Measurements from ENCODE around the gene C13orf42.

Gene C13orf42

GRCh38 chr13:51070005-51070649 lies 40.9 kb downstream of the C13orf42 start:
- Histone ChIP-seq H3K27me3 (ENCODE audit: control insufficient read depth in 1 of 2, insufficient read depth in 1 of 2, low read length in 2 of 2) (peaks cover 9 to 22% of the 10 kb centered on the region in 2 experiments), H3K4ac (ENCODE audit: low read depth in 1 of 2, low read length in 2 of 2) (no peak overlapping the region), H3K9ac (ENCODE audit: low read length) (peak overlapping the region; percentile 48), H3K23ac (ENCODE audit: low read length in 2 of 2) (no peak overlapping the region), H2BK5ac (ENCODE audit: low read depth, low read length, poor library complexity, severe bottlenecking) (no peak overlapping the region), H3K4me3 (ENCODE audit: insufficient read depth in 1 of 2, low read depth in 1 of 2, low read length in 2 of 2) (no peak overlapping the region), H3K79me1 (replicated peaks; ENCODE audit: low read length, poor library complexity, severe bottlenecking) (no peaks in the 10 kb centered on the region), H3K36me3 (ENCODE audit: control insufficient read depth in 1 of 2, insufficient read depth in 2 of 2, low read depth in 1 of 2, low read length in 2 of 2) (no peaks in the 10 kb centered on the region), H3K18ac (ENCODE audit: low read depth in 1 of 2, low read length in 2 of 2) (no peak overlapping the region), H4K91ac (ENCODE audit: low read length) (no peak overlapping the region), H2BK15ac (ENCODE audit: low read depth, poor library complexity, severe bottlenecking) (no peak overlapping the region), H3K4me2 (ENCODE audit: low read length, poor library complexity, severe bottlenecking) (no peak overlapping the region), H2AK5ac (ENCODE audit: low read length, severe bottlenecking) (no peak overlapping the region), H3K14ac (ENCODE audit: low read length in 2 of 2) (no peak overlapping the region), H2AFZ (ENCODE audit: low read depth, low read length) (no peak overlapping the region), H2BK12ac (ENCODE audit: low read length in 2 of 2) (no peak overlapping the region), H3K4me1 (ENCODE audit: control insufficient read depth, insufficient read depth, low read depth, low read length) (peaks cover 4% of the 10 kb centered on the region), H3K9me3 (ENCODE audit: control insufficient read depth, low read length) (no peaks in the 10 kb centered on the region), H4K8ac (ENCODE audit: low read length) (no peak overlapping the region), H3K27ac (ENCODE audit: low read length, poor library complexity, severe bottlenecking) (no peak overlapping the region), H2BK120ac (ENCODE audit: low read depth, low read length) (no peak overlapping the region)
- peak; percentile 74 for DNase-seq
- WGBS = 9% methylated on average over 9 of the region's 11 CpGs

DNA sequence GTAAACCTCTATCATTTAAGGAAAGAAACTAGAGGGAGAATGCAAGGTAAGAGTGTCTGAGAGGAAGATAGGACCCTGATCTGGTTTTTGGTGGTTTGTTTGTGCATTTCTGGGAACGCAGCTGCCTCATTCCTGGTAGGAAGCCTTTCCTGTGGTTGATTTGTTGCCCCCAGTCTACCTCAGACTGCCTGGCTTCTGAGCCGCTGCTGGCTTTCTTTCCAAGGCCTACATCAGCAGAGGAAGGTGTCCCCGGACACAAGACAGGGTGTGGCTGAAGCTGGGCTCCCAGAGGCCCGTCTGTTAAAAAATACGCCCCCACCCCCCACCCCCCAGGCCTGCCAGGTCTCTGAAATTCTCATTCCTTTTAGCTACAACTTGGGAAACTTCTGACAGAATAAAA lies 42.6 kb downstream of the C13orf42 start:
- H3K36me3 ChIP-seq (ENCODE audit: control insufficient read depth in 1 of 2, insufficient read depth in 2 of 2, low read depth in 1 of 2, low read length in 2 of 2) = no peaks in the 10 kb centered on the region
- no peak overlapping the region for H3K23ac ChIP-seq (ENCODE audit: low read length in 2 of 2)
- no peak overlapping the region for H3K9ac ChIP-seq (ENCODE audit: low read length)
- no peak overlapping the region for H3K4me3 ChIP-seq (ENCODE audit: insufficient read depth in 1 of 2, low read depth in 1 of 2, low read length in 2 of 2)
- no peak overlapping the region for H2AFZ ChIP-seq (ENCODE audit: low read depth, low read length)
- H4K91ac ChIP-seq (ENCODE audit: low read length) = no peak overlapping the region
- no peaks in the 10 kb centered on the region for H3K9me3 ChIP-seq (ENCODE audit: control insufficient read depth, low read length)
- no peak overlapping the region for H3K27ac ChIP-seq (ENCODE audit: low read length, poor library complexity, severe bottlenecking)
- H2BK12ac ChIP-seq (ENCODE audit: low read length in 2 of 2) = no peak overlapping the region
- no peak overlapping the region for H3K4me2 ChIP-seq (ENCODE audit: low read length, poor library complexity, severe bottlenecking)
- H4K8ac ChIP-seq (ENCODE audit: low read length) = no peak overlapping the region
- H2AK5ac ChIP-seq (ENCODE audit: low read length, severe bottlenecking) = no peak overlapping the region
- H3K4ac ChIP-seq (ENCODE audit: low read depth in 1 of 2, low read length in 2 of 2) = no peak overlapping the region
- H2BK5ac ChIP-seq (ENCODE audit: low read depth, low read length, poor library complexity, severe bottlenecking) = no peak overlapping the region
- H3K14ac ChIP-seq (ENCODE audit: low read length in 2 of 2) = no peak overlapping the region
- H2BK120ac ChIP-seq (ENCODE audit: low read depth, low read length) = no peak overlapping the region
- no peak for DNase-seq
- no peak overlapping the region for H3K18ac ChIP-seq (ENCODE audit: low read depth in 1 of 2, low read length in 2 of 2)
- no peaks in the 10 kb centered on the region for H3K79me1 ChIP-seq (replicated peaks; ENCODE audit: low read length, poor library complexity, severe bottlenecking)
- H3K4me1 ChIP-seq (ENCODE audit: control insufficient read depth, insufficient read depth, low read depth, low read length) = peaks cover 6% of the 10 kb centered on the region
- peaks cover 16 to 31% of the 10 kb centered on the region in 2 experiments for H3K27me3 ChIP-seq (ENCODE audit: control insufficient read depth in 1 of 2, insufficient read depth in 1 of 2, low read length in 2 of 2)
- H2BK15ac ChIP-seq (ENCODE audit: low read depth, poor library complexity, severe bottlenecking) = no peak overlapping the region
- WGBS = 51% methylated on average over 4 of the region's 5 CpGs

DNA sequence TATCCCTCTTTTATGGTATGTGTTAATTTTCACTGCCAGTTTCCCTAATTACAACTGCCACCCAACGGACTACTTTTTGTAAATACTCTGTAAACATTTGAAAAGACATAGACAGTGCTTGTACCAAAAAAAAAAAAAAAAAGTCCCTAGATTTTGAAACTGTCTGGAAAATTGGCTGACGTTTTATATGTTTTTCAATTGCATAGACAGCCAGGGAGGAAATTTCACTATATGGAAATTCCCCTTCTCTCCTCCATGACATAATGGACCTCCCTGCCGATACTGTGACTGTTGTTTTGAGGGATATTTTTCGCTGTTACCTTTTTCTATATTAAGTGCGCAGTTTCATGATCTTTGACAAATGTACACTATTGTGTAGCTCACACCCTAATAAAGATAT lies 43.4 kb downstream of the C13orf42 start:
- Histone ChIP-seq H3K4me1 (ENCODE audit: control insufficient read depth, insufficient read depth, low read depth, low read length) (peaks cover 6% of the 10 kb centered on the region), H2BK5ac (ENCODE audit: low read depth, low read length, poor library complexity, severe bottlenecking) (no peak overlapping the region), H3K4me3 (ENCODE audit: insufficient read depth in 1 of 2, low read depth in 1 of 2, low read length in 2 of 2) (no peak overlapping the region), H3K14ac (ENCODE audit: low read length in 2 of 2) (no peak overlapping the region), H2BK120ac (ENCODE audit: low read depth, low read length) (no peak overlapping the region), H3K18ac (ENCODE audit: low read depth in 1 of 2, low read length in 2 of 2) (no peak overlapping the region), H3K27ac (ENCODE audit: low read length, poor library complexity, severe bottlenecking) (no peak overlapping the region), H2AK5ac (ENCODE audit: low read length, severe bottlenecking) (no peak overlapping the region), H3K4ac (ENCODE audit: low read depth in 1 of 2, low read length in 2 of 2) (no peak overlapping the region), H3K4me2 (ENCODE audit: low read length, poor library complexity, severe bottlenecking) (no peak overlapping the region), H2BK12ac (ENCODE audit: low read length in 2 of 2) (no peak overlapping the region), H3K9me3 (ENCODE audit: control insufficient read depth, low read length) (no peaks in the 10 kb centered on the region), H2AFZ (ENCODE audit: low read depth, low read length) (no peak overlapping the region), H3K79me1 (replicated peaks; ENCODE audit: low read length, poor library complexity, severe bottlenecking) (no peaks in the 10 kb centered on the region), H4K91ac (ENCODE audit: low read length) (no peak overlapping the region), H4K8ac (ENCODE audit: low read length) (no peak overlapping the region), H2BK15ac (ENCODE audit: low read depth, poor library complexity, severe bottlenecking) (no peak overlapping the region), H3K23ac (ENCODE audit: low read length in 2 of 2) (no peak overlapping the region), H3K36me3 (ENCODE audit: control insufficient read depth in 1 of 2, insufficient read depth in 2 of 2, low read depth in 1 of 2, low read length in 2 of 2) (no peaks in the 10 kb centered on the region), H3K9ac (ENCODE audit: low read length) (no peak overlapping the region), H3K27me3 (ENCODE audit: control insufficient read depth in 1 of 2, insufficient read depth in 1 of 2, low read length in 2 of 2) (peaks cover 16 to 33% of the 10 kb centered on the region in 2 experiments)
- DNase-seq = no peak
- 100% methylated on average over 2 of the region's 5 CpGs for WGBS

DNA sequence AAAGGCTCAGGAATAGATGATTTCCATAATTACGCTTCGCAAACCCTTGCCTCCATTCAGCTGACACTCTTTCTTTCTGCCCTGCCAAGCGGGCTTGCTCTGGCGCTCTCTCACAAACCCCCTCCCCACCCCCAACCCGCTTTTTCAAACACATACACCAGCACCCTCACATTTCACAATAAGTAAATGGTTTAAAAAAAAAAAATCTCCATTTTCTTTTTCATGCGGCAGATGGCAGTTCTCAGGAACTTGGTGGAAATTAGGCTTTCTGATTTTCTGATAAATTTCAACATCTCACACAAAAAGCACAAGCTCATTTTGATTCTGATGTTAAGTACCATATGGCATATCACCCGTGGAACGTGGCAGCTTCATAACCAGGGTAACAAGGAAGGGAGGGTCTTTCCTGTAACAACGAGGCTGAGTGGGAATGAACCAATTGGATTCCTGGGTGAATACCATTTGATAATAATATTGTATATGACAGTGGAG lies 43.8 kb downstream of the C13orf42 start:
- Histone ChIP-seq H3K9me3 (ENCODE audit: control insufficient read depth, low read length) (no peaks in the 10 kb centered on the region), H2BK120ac (ENCODE audit: low read depth, low read length) (no peak overlapping the region), H3K27me3 (ENCODE audit: control insufficient read depth in 1 of 2, insufficient read depth in 1 of 2, low read length in 2 of 2) (peaks cover 16 to 37% of the 10 kb centered on the region in 2 experiments), H4K8ac (ENCODE audit: low read length) (no peak overlapping the region), H4K91ac (ENCODE audit: low read length) (no peak overlapping the region), H2BK5ac (ENCODE audit: low read depth, low read length, poor library complexity, severe bottlenecking) (no peak overlapping the region), H3K4ac (ENCODE audit: low read depth in 1 of 2, low read length in 2 of 2) (no peak overlapping the region), H3K14ac (ENCODE audit: low read length in 2 of 2) (no peak overlapping the region), H2BK15ac (ENCODE audit: low read depth, poor library complexity, severe bottlenecking) (no peak overlapping the region), H3K4me2 (ENCODE audit: low read length, poor library complexity, severe bottlenecking) (no peak overlapping the region), H3K18ac (ENCODE audit: low read depth in 1 of 2, low read length in 2 of 2) (no peak overlapping the region), H2AK5ac (ENCODE audit: low read length, severe bottlenecking) (no peak overlapping the region), H3K27ac (ENCODE audit: low read length, poor library complexity, severe bottlenecking) (no peak overlapping the region), H2AFZ (ENCODE audit: low read depth, low read length) (no peak overlapping the region), H3K4me1 (ENCODE audit: control insufficient read depth, insufficient read depth, low read depth, low read length) (peaks cover 6% of the 10 kb centered on the region), H3K36me3 (ENCODE audit: control insufficient read depth in 1 of 2, insufficient read depth in 2 of 2, low read depth in 1 of 2, low read length in 2 of 2) (no peaks in the 10 kb centered on the region), H3K9ac (ENCODE audit: low read length) (no peak overlapping the region), H2BK12ac (ENCODE audit: low read length in 2 of 2) (no peak overlapping the region), H3K4me3 (ENCODE audit: insufficient read depth in 1 of 2, low read depth in 1 of 2, low read length in 2 of 2) (no peak overlapping the region), H3K23ac (ENCODE audit: low read length in 2 of 2) (no peak overlapping the region), H3K79me1 (replicated peaks; ENCODE audit: low read length, poor library complexity, severe bottlenecking) (no peaks in the 10 kb centered on the region)
- no peak for DNase-seq
- 90% methylated on average over 8 of the region's 9 CpGs for WGBS
